K562 (cell line): Measurements from ENCODE around the gene KCNK4. TPM values are rescaled to one million over a fixed set of nuclear protein-coding genes. Genes with fewer than 3 reads are reported as not detected.

Experiments used
- ATF7 ChIP-seq: fragments of 450-650 bp; IDR thresholded peaks from 2 replicates; pipeline ENCODE4 v1.7.1; 2014; ENCODE audit warnings: mild to moderate bottlenecking, moderate library complexity
- BRCA1 ChIP-seq, 2 experiments: fragments of 450-650 bp in 1 of 2; sonication (generic) in 1 of 2; formaldehyde crosslinking in 1 of 2; IDR thresholded peaks; 2 replicates each; pipeline versions ENCODE4 v1.5.0 to v1.6.1; 2017 to 2020; ENCODE audit warnings: mild to moderate bottlenecking in 1 of 2, missing genetic modification reagents in 1 of 2
- CREBBP ChIP-seq: IDR thresholded peaks from one replicate; pipeline ENCODE4 v1.6.1; 2012; ENCODE audit warnings: low read depth, mild to moderate bottlenecking, control low read depth, inconsistent platforms, low read length
- EGR1 ChIP-seq: fragments of 450-650 bp; conservative IDR thresholded peaks from 2 replicates; pipeline ENCODE4 v1.6.1; 2017; ENCODE audit warnings: mild to moderate bottlenecking
- ELF1 ChIP-seq: fragments of 200-800 bp; sonication (Bioruptor generic); IDR thresholded peaks from 2 replicates; pipeline ENCODE4 v1.6.1; 2016; ENCODE audit warnings: missing genetic modification characterization, missing compliant biosample characterization
- ETV1 ChIP-seq: fragments of 450-650 bp; conservative IDR thresholded peaks from 2 replicates; pipeline ENCODE4 v1.6.1; 2016; ENCODE audit warnings: missing genetic modification characterization, control low read depth, low read depth, missing compliant biosample characterization
- HDAC1 ChIP-seq, 2 experiments: fragments of 450-650 bp; IDR thresholded peaks; 2 replicates each; pipeline ENCODE4 v1.6.1; 2016 to 2017; ENCODE audit warnings: inconsistent platforms in 1 of 2, mild to moderate bottlenecking in 1 of 2, moderate library complexity in 1 of 2
- JUND ChIP-seq, 2 experiments: IDR thresholded peaks; 2 replicates in 1 of 2; 3 replicates in 1 of 2; pipeline ENCODE4 v1.6.1; 2011; ENCODE audit warnings: borderline replicate concordance in 2 of 2, low read depth in 2 of 2, low read length in 2 of 2, improper control_type of control experiment in 1 of 2, missing biosample characterization in 1 of 2, missing genetic modification characterization in 1 of 2, missing genetic modification reagents in 1 of 2
- PBX2 ChIP-seq, 2 experiments: IDR thresholded peaks in 1 of 2; conservative IDR thresholded peaks in 1 of 2; 2 replicates each; pipeline ENCODE4 v1.6.1; 2016; ENCODE audit warnings: low read depth in 2 of 2, mild to moderate bottlenecking in 1 of 2, missing compliant biosample characterization in 1 of 2, missing genetic modification characterization in 1 of 2, moderate library complexity in 1 of 2
- PKNOX1 ChIP-seq: fragments of 450-650 bp; IDR thresholded peaks from 2 replicates; pipeline ENCODE4 v1.6.1; 2016
- PTBP1 ChIP-seq: fragments of 200-400 bp; formaldehyde crosslinking; IDR thresholded peaks from 2 replicates; pipeline ENCODE4 v1.6.1; 2017; ENCODE audit warnings: low read depth, low read length
- RBM22 ChIP-seq: fragments of 200-400 bp; formaldehyde crosslinking; IDR thresholded peaks from 2 replicates; pipeline ENCODE4 v1.6.1; 2018; ENCODE audit warnings: low read length, low read depth; ENCODE audit not compliant: poor library complexity, severe bottlenecking
- RCOR1 ChIP-seq, 2 experiments: IDR thresholded peaks; 2 replicates each; pipeline ENCODE4 v1.6.1; 2012; ENCODE audit warnings: low read depth in 2 of 2, low read length in 2 of 2, borderline replicate concordance in 1 of 2, improper control_type of control experiment in 1 of 2
- SMC3 ChIP-seq: conservative IDR thresholded peaks from 2 replicates; pipeline ENCODE4 v1.6.1; 2011; ENCODE audit warnings: low read depth, low read length, improper control_type of control experiment; ENCODE audit not compliant: insufficient read depth
- SOX6 ChIP-seq: fragments of 450-650 bp; IDR thresholded peaks from 2 replicates; pipeline ENCODE4 v1.6.1; 2014; ENCODE audit warnings: mild to moderate bottlenecking
- ZBTB7A ChIP-seq: IDR thresholded peaks from 2 replicates; pipeline ENCODE4 v1.6.1; 2011; ENCODE audit warnings: low read depth, mild to moderate bottlenecking, low read length, moderate library complexity, borderline replicate concordance; ENCODE audit not compliant: control insufficient read depth
- ZNF395 ChIP-seq: fragments of 200-800 bp; sonication (Bioruptor generic); IDR thresholded peaks from 2 replicates; pipeline ENCODE4 v1.6.1; 2017; ENCODE audit warnings: missing genetic modification characterization, missing compliant biosample characterization
- ZNF707 ChIP-seq: fragments of 250-450 bp; sonication (Bioruptor Pico); conservative IDR thresholded peaks from 2 replicates; pipeline ENCODE4 v1.8.0; 2022; ENCODE audit warnings: inconsistent platforms, mild to moderate bottlenecking, moderate library complexity
- ZNF79 ChIP-seq: fragments of 250-450 bp; sonication (Bioruptor Pico); IDR thresholded peaks from 2 replicates; pipeline ENCODE4 v1.4.0; 2020; ENCODE audit warnings: low read depth, mild to moderate bottlenecking, moderate library complexity
- ZSCAN29 ChIP-seq: fragments of 450-650 bp; IDR thresholded peaks from 2 replicates; pipeline ENCODE4 v1.6.1; 2017
- polyA plus RNA-seq, 8 experiments: library from polyadenylated mRNA; depleted of rRNA in 4 of 8; stranded (reverse) in 5 of 8; unstranded in 3 of 8; fragments of >200 nt; fragmentation: Nextera tagmentation in 2 of 8; fragmentation: Illumina TruSeq in 1 of 8; extraction: Ambion mirVana in 2 of 8; extraction: Trizol in 1 of 8; gene quantifications; 2 replicates each; pipeline versions ENCODE4 v1.2.1 to v1.2.3, GENCODE V29; 2011 to 2014; ENCODE audit warnings: inconsistent platforms in 1 of 8, missing spikeins in 1 of 8
- total RNA-seq, 7 experiments: library from RNA; depleted of rRNA in 6 of 7; stranded (reverse); fragments of >200 nt in 6 of 7; fragmentation: Illumina TruSeq in 2 of 7; extraction: Trizol in 2 of 7; gene quantifications; 2 replicates each; pipeline versions ENCODE4 v1.2.1 to v1.2.3, GENCODE V29; 2011 to 2021; ENCODE audit warnings: low replicate concordance in 1 of 7

KCNK4 gene
- total and polyA plus RNA-seq, 9 of the 15 experiments (the other 6 are each of a cell fraction or from before 2014, with no cell fraction given), result not detected

- TF ChIP-seq PBX2 (CRISPR knock-in tag; IDR thresholded peaks at IDR 0.05; ENCODE audit: low read depth) (no peak), PBX2 (tag; conservative IDR thresholded peaks at IDR 0.05; ENCODE audit: low read depth) (no peak), ZSCAN29 (peak; percentile 44; the same call in 1 of the 2 replicates), ETV1 (tag) (peak; percentile 90), ZNF395 (peak; percentile 4; the same call in 1 of the 2 replicates), PKNOX1 (peak; percentile 26; the same call in 1 of the 2 replicates), PTBP1 (0 out of 2 replicates have a peak, but pooled peaks have one; percentile 35), SOX6 (peak; percentile 16; the same call in 1 of the 2 replicates), BRCA1 (IDR thresholded peaks at IDR 0.05) (no peak), BRCA1 (CRISPR knock-in tag; IDR thresholded peaks at IDR 0.05) (0 out of 2 replicates have a peak, but pooled peaks have one; percentile 37), CREBBP (no peak), EGR1 (no peak), HDAC1 (IDR thresholded peaks at IDR 0.05) (no peak), RCOR1 (IDR thresholded peaks at IDR 0.05; ENCODE audit: borderline replicate concordance in 1 of 2, low read depth in 2 of 2, low read length in 2 of 2) (peak; percentile 21 to 43; a peak in 1 of 4 replicates), ZNF79 (0 out of 2 replicates have a peak, but pooled peaks have one; percentile 23), ZNF707 (CRISPR knock-in tag) (0 out of 2 replicates have a peak, but pooled peaks have one; percentile 24), SMC3 (no peak), RBM22 (peak; percentile 58), ZBTB7A (peak; percentile 7; the same call in 1 of the 2 replicates), ELF1 (tag) (0 out of 2 replicates have a peak, but pooled peaks have one; percentile 31), JUND (IDR thresholded peaks at IDR 0.05; ENCODE audit: borderline replicate concordance, low read depth, low read length) (0 out of 2 replicates have a peak, but pooled peaks have one; percentile 2), JUND (tag; IDR thresholded peaks at IDR 0.05; ENCODE audit: borderline replicate concordance, low read depth, low read length) (no peak; the same call in 2 of the 3 replicates), ATF7 (no peak)
Observed at GRCh38 chr11:64268025-64268892, 22.8 kb upstream of the KCNK4 start (continued).
